ENCODE data around the gene FAM25G. TPM values are rescaled to one million over a fixed set of nuclear protein-coding genes. Genes with fewer than 3 reads are reported as not detected.
"Not testable (repeated sequence)": the region's sequence is repeated elsewhere in the genome, so short reads cannot be mapped to it uniquely, and the experiment has no call there.

Gene FAM25G
- total RNA-seq, 1 donor from 2014 or later = not detected

- not testable (repeated sequence) for H3K9me3 Mint-ChIP-seq (ENCODE audit: unreplicated experiment); H3K4me3 Mint-ChIP-seq (ENCODE audit: unreplicated experiment); H3K36me3 Mint-ChIP-seq (ENCODE audit: unreplicated experiment); H3K27ac Mint-ChIP-seq (ENCODE audit: unreplicated experiment); H3K4me1 Mint-ChIP-seq (ENCODE audit: unreplicated experiment); H3K27me3 Mint-ChIP-seq (ENCODE audit: unreplicated experiment)
- peak; percentile 63 for DNase-seq (ENCODE audit: extremely low spot score, unreplicated experiment)
Measured at GRCh38 chr10:47478114-47478513, 13.4 kb downstream of the FAM25G start.

GRCh38 chr10:47477078-47477477 lies 14.4 kb downstream of the FAM25G start:
- H3K9me3 Mint-ChIP-seq (ENCODE audit: unreplicated experiment); H3K4me3 Mint-ChIP-seq (ENCODE audit: unreplicated experiment); H3K36me3 Mint-ChIP-seq (ENCODE audit: unreplicated experiment); H3K4me1 Mint-ChIP-seq (ENCODE audit: unreplicated experiment); H3K27ac Mint-ChIP-seq (ENCODE audit: unreplicated experiment); DNase-seq (ENCODE audit: extremely low spot score, unreplicated experiment); H3K27me3 Mint-ChIP-seq (ENCODE audit: unreplicated experiment): not testable (repeated sequence)

GRCh38 chr10:47475101-47475500 lies 16.4 kb downstream of the FAM25G start:
- H3K36me3 Mint-ChIP-seq (ENCODE audit: unreplicated experiment); H3K4me1 Mint-ChIP-seq (ENCODE audit: unreplicated experiment); H3K27me3 Mint-ChIP-seq (ENCODE audit: unreplicated experiment); H3K4me3 Mint-ChIP-seq (ENCODE audit: unreplicated experiment); H3K27ac Mint-ChIP-seq (ENCODE audit: unreplicated experiment); H3K9me3 Mint-ChIP-seq (ENCODE audit: unreplicated experiment): not testable (repeated sequence)
- DNase-seq (ENCODE audit: extremely low spot score, unreplicated experiment) = peak; percentile 83

GRCh38 chr10:47473516-47473915 lies 18.0 kb downstream of the FAM25G start:
- H3K36me3 Mint-ChIP-seq (ENCODE audit: unreplicated experiment); H3K27me3 Mint-ChIP-seq (ENCODE audit: unreplicated experiment); H3K27ac Mint-ChIP-seq (ENCODE audit: unreplicated experiment); DNase-seq (ENCODE audit: extremely low spot score, unreplicated experiment); H3K4me3 Mint-ChIP-seq (ENCODE audit: unreplicated experiment); H3K4me1 Mint-ChIP-seq (ENCODE audit: unreplicated experiment); H3K9me3 Mint-ChIP-seq (ENCODE audit: unreplicated experiment): not testable (repeated sequence)

- H3K27me3 Mint-ChIP-seq (ENCODE audit: unreplicated experiment); H3K27ac Mint-ChIP-seq (ENCODE audit: unreplicated experiment); H3K4me1 Mint-ChIP-seq (ENCODE audit: unreplicated experiment); H3K36me3 Mint-ChIP-seq (ENCODE audit: unreplicated experiment); DNase-seq (ENCODE audit: extremely low spot score, unreplicated experiment); H3K9me3 Mint-ChIP-seq (ENCODE audit: unreplicated experiment); H3K4me3 Mint-ChIP-seq (ENCODE audit: unreplicated experiment): not testable (repeated sequence)
Measured at GRCh38 chr10:47472647-47473046, 18.9 kb downstream of the FAM25G start.

GRCh38 chr10:47472072-47472471 lies 19.4 kb downstream of the FAM25G start:
- H3K27ac Mint-ChIP-seq (ENCODE audit: unreplicated experiment); H3K36me3 Mint-ChIP-seq (ENCODE audit: unreplicated experiment); DNase-seq (ENCODE audit: extremely low spot score, unreplicated experiment); H3K4me3 Mint-ChIP-seq (ENCODE audit: unreplicated experiment); H3K9me3 Mint-ChIP-seq (ENCODE audit: unreplicated experiment); H3K4me1 Mint-ChIP-seq (ENCODE audit: unreplicated experiment); H3K27me3 Mint-ChIP-seq (ENCODE audit: unreplicated experiment): not testable (repeated sequence)

GRCh38 chr10:47468731-47469528 lies 22.6 kb downstream of the FAM25G start:
- not testable (repeated sequence) for H3K9me3 Mint-ChIP-seq (ENCODE audit: unreplicated experiment); H3K27me3 Mint-ChIP-seq (ENCODE audit: unreplicated experiment); H3K4me1 Mint-ChIP-seq (ENCODE audit: unreplicated experiment)

GRCh38 chr10:47467957-47468356 lies 23.5 kb downstream of the FAM25G start:
- not testable (repeated sequence) for H3K4me3 Mint-ChIP-seq (ENCODE audit: unreplicated experiment); H3K4me1 Mint-ChIP-seq (ENCODE audit: unreplicated experiment); DNase-seq (ENCODE audit: extremely low spot score, unreplicated experiment); H3K36me3 Mint-ChIP-seq (ENCODE audit: unreplicated experiment); H3K27ac Mint-ChIP-seq (ENCODE audit: unreplicated experiment); H3K27me3 Mint-ChIP-seq (ENCODE audit: unreplicated experiment); H3K9me3 Mint-ChIP-seq (ENCODE audit: unreplicated experiment)

More at GRCh38 chr10:47468731-47469528, 22.6 kb downstream of the FAM25G start:
- H3K4me3 Mint-ChIP-seq (ENCODE audit: unreplicated experiment); H3K36me3 Mint-ChIP-seq (ENCODE audit: unreplicated experiment); H3K27ac Mint-ChIP-seq (ENCODE audit: unreplicated experiment): not testable (repeated sequence)
- DNase-seq (ENCODE audit: extremely low spot score, unreplicated experiment) = peak; percentile 80

GRCh38 chr10:47467458-47467857 lies 24.0 kb downstream of the FAM25G start:
- H3K4me3 Mint-ChIP-seq (ENCODE audit: unreplicated experiment); H3K4me1 Mint-ChIP-seq (ENCODE audit: unreplicated experiment); H3K9me3 Mint-ChIP-seq (ENCODE audit: unreplicated experiment); H3K27me3 Mint-ChIP-seq (ENCODE audit: unreplicated experiment); H3K36me3 Mint-ChIP-seq (ENCODE audit: unreplicated experiment); H3K27ac Mint-ChIP-seq (ENCODE audit: unreplicated experiment): not testable (repeated sequence)
- peak; percentile 63 for DNase-seq (ENCODE audit: extremely low spot score, unreplicated experiment)

GRCh38 chr10:47465216-47465917 lies 26.1 kb downstream of the FAM25G start:
- not testable (repeated sequence) for H3K27me3 Mint-ChIP-seq (ENCODE audit: unreplicated experiment); H3K9me3 Mint-ChIP-seq (ENCODE audit: unreplicated experiment); H3K36me3 Mint-ChIP-seq (ENCODE audit: unreplicated experiment); H3K27ac Mint-ChIP-seq (ENCODE audit: unreplicated experiment); DNase-seq (ENCODE audit: extremely low spot score, unreplicated experiment); H3K4me3 Mint-ChIP-seq (ENCODE audit: unreplicated experiment); H3K4me1 Mint-ChIP-seq (ENCODE audit: unreplicated experiment)

- not testable (repeated sequence) for H3K36me3 Mint-ChIP-seq (ENCODE audit: unreplicated experiment); H3K4me3 Mint-ChIP-seq (ENCODE audit: unreplicated experiment); H3K27me3 Mint-ChIP-seq (ENCODE audit: unreplicated experiment); H3K9me3 Mint-ChIP-seq (ENCODE audit: unreplicated experiment); H3K4me1 Mint-ChIP-seq (ENCODE audit: unreplicated experiment); DNase-seq (ENCODE audit: extremely low spot score, unreplicated experiment); H3K27ac Mint-ChIP-seq (ENCODE audit: unreplicated experiment)
Measured at GRCh38 chr10:47462577-47463358, 28.7 kb downstream of the FAM25G start.
